Astrocyte of the cerebellum (primary cell): ENCODE data around the gene RPS6KA5.

Source experiments
- DNase-seq: peaks from one replicate; pipeline ENCODE4 v3.0.0-alpha.2; 2011; ENCODE audit warnings: low read depth
- H3K4me3 ChIP-seq: 2 replicates; pipeline ENCODE4 v1.5.1; 2011; ENCODE audit warnings: mild to moderate bottlenecking, low read depth, low read length, moderate library complexity
- in situ Hi-C: cut with HindIII; loops from 2 replicates; pipeline ENCODE4 v1.10.0; 2017; ENCODE audit warnings: low sequenced_read_pairs
- TF ChIP-seq, protein P1 (sequence below): IDR thresholded peaks from 2 replicates; pipeline ENCODE4 v1.5.1; 2012; ENCODE audit warnings: low read length, low read depth, moderate library complexity, mild to moderate bottlenecking; ENCODE audit errors: missing control alignments

The RPS6KA5 gene

DNA sequence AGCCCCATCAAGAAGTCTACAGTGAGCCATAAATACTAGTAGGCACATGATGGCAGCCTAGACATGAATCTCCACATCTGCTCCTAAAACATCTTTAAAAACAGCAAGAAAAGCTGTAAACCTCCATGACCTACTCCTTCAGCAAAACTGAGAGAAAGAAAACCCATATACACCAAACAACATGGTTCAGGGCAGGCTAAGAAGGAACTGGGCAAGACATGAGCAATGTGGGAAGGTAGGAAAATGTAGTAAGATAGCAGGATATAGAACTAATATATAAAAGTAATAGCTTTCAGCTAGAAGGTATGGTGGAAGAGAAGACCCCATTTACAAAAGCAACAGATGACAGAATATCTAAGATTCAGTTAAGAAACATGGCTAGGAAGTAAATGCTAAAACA, 88.8 kb downstream of the RPS6KA5 start:
- DNase-seq: no peak
- H3K4me3 ChIP-seq: no peak overlapping the region
- in situ Hi-C loops: no loop called here
- TF ChIP-seq, protein P1, sequence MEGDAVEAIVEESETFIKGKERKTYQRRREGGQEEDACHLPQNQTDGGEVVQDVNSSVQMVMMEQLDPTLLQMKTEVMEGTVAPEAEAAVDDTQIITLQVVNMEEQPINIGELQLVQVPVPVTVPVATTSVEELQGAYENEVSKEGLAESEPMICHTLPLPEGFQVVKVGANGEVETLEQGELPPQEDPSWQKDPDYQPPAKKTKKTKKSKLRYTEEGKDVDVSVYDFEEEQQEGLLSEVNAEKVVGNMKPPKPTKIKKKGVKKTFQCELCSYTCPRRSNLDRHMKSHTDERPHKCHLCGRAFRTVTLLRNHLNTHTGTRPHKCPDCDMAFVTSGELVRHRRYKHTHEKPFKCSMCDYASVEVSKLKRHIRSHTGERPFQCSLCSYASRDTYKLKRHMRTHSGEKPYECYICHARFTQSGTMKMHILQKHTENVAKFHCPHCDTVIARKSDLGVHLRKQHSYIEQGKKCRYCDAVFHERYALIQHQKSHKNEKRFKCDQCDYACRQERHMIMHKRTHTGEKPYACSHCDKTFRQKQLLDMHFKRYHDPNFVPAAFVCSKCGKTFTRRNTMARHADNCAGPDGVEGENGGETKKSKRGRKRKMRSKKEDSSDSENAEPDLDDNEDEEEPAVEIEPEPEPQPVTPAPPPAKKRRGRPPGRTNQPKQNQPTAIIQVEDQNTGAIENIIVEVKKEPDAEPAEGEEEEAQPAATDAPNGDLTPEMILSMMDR: no peak

DNA sequence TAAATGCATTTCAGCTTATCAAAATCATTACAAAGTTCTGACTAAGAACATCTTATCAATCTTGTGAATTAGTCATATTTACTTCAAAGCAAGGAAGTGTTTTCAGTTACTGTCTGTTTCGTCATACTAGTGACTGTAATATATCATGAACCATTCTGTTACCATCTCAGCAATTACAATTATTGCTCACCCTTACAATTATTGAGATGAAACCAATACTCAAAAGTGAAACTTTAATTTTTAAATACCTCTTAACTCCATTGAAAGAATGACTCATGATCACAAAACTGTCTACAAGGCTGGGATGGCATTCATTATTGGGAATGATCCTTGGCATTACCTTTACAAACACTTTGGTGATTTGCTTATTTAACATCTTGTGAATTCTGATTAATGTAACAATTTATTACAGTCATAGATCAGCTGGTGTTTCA, 90.3 kb downstream of the RPS6KA5 start:
- H3K4me3 ChIP-seq: no peak overlapping the region
- TF ChIP-seq, protein P1: no peak
- in situ Hi-C loops: no loop called here
- no peak for DNase-seq

DNA sequence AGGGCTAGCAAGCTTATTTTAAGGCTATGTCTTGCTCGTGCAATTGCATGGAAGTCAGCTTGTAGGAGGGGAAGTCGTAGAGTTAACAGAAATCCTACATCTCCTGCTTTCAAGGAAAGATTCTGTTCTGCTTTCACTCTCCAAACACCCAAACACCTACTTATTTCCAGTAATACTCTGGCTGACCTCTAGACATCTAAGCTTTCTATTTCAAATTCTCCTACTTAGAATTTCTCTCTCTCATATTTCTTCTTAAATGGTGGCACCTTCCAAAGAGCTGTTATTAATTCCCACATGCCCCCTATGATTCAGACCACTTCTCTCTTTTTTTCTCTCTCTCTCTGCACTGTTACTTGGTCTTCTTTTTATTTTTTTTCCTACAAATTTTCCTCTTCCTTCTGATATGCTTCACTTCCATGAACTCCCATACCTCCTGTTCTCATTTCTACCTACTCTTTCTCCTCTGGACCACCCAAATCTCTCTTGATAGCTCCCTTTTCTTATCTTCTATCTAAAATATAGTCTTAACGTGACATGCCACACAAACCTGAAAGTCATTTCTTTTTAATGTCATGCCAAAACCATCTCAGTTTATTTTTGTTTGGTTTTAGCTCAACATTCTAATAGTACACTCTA, 90.8 kb downstream of the RPS6KA5 start:
- no peak overlapping the region for H3K4me3 ChIP-seq
- no peak for DNase-seq
- TF ChIP-seq, protein P1: no peak
- in situ Hi-C loops: loop anchor here (5.0 kb wide), 1 partner anchor 68 kb away; no protein-coding TSS in a partner anchor

DNA sequence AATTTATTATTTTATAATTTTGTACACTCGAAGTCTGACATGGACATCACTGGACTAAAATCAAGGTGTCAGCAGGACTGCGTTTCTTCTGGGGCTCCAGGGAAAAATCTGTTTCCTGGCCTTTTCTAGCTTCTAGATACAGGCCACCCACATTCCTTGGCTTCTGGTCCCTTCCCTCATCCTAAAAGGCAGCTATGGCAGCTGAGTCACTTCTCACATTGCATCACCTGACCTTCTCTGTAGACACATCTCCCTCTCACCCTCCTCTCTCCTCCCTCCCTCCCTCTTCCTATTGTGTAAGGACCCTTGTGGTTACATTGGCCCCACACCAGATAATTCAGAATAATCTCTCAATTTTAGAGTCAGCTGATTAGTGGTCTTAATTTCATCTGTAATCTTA, 92.4 kb downstream of the RPS6KA5 start:
- TF ChIP-seq, protein P1: no peak
- no peak overlapping the region for H3K4me3 ChIP-seq
- in situ Hi-C loops: loop anchor here (5.0 kb wide), 1 partner anchor 69 kb away; no protein-coding TSS in a partner anchor
- no peak for DNase-seq

DNA sequence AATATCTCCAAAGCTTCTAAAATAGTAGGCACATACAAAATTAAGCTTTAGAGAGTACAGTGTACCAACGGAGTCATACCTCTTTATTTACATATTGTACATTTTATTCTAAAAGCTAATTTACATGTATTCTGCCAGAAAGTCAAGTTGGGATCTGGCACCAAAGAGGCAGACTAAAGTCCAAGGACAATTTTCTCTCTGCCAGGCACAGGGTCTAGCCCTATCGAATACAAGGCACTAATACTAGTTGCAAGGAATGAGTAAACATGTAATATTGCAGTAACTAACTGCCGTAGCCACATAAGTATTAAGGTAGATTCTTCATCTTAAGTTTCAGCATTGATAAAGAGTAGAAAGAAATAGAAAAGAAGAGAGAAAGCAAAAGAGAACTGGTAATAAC, 93.9 kb downstream of the RPS6KA5 start:
- H3K4me3 ChIP-seq: no peak overlapping the region
- in situ Hi-C loops: loop anchor here (5.0 kb wide), 1 partner anchor 71 kb away; no protein-coding TSS in a partner anchor
- no peak for DNase-seq
- TF ChIP-seq, protein P1: no peak

DNA sequence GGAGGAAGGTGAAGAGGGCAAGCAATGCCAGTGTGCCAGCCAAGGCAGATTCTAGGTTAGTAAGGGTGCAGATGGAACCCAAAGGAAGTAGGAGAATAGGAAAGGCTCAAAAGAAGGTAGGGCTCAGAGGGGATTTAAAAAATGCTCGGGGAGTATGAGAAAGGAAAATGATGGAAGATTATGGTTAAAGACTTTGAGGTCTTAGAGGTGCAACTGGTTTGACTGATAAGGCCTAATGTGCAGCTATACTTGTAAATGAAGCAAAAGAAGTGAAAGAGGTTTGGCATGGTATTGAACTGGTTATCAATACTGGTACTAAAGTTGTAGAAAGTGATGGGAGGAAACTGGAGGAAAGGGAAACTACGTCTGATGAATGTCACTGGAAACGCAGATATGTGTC, 94.7 kb downstream of the RPS6KA5 start:
- TF ChIP-seq, protein P1: no peak
- no peak overlapping the region for H3K4me3 ChIP-seq
- DNase-seq: no peak
- in situ Hi-C loops: loop anchor here (5.0 kb wide), 1 partner anchor 72 kb away; no protein-coding TSS in a partner anchor
